ENCODE measurements around the gene NAV1. TPM values are rescaled to one million over a fixed set of nuclear protein-coding genes. Genes with fewer than 3 reads are reported as not detected.

The NAV1 gene
- total RNA-seq, 1 experiment from 2014 or later, result 51.0 TPM

- Mint-ChIP-seq H3K4me1 (peaks cover 15% of the 10 kb centered on the region), H3K9me3 (no peaks in the 10 kb centered on the region), H3K27ac (no peak overlapping the region), H3K27me3 (ENCODE audit: low read depth) (peaks cover 4% of the 10 kb centered on the region; the same call in 1 of the 2 replicates), H3K4me3 (no peak overlapping the region), H3K36me3 (no peaks in the 10 kb centered on the region)
- ATAC-seq, result no peak
- CTCF ChIA-PET, result interaction anchor here (0.5 to 1.4 kb wide), 4 partner anchors 11 to 209 kb away, joined by 3 to 4 read pairs (median 4); no protein-coding TSS in a partner anchor
- POLR2A ChIA-PET, result no interaction called here
- no peak for TF ChIP-seq USF2 (CRISPR knock-in tag; IDR thresholded peaks at IDR 0.05)
- no peak for TF ChIP-seq GABPB1 (CRISPR knock-in tag; IDR thresholded peaks at IDR 0.05)
- no peak for TF ChIP-seq ATF1 (CRISPR knock-in tag; IDR thresholded peaks at IDR 0.05)
- no peak for TF ChIP-seq GTF2I (CRISPR knock-in tag; conservative IDR thresholded peaks at IDR 0.05)
- TF ChIP-seq ZNF281 (CRISPR knock-in tag; IDR thresholded peaks at IDR 0.05), result no peak
- no peak for TF ChIP-seq IRF1 (CRISPR knock-in tag; IDR thresholded peaks at IDR 0.05)
- no peak for TF ChIP-seq ZMAT4 (CRISPR knock-in tag; IDR thresholded peaks at IDR 0.05)
- no peak for TF ChIP-seq TP53 (CRISPR knock-in tag; IDR thresholded peaks at IDR 0.05)
- TF ChIP-seq ERG (CRISPR knock-in tag; IDR thresholded peaks at IDR 0.05), result no peak
- TF ChIP-seq GRHL2 (CRISPR knock-in tag; IDR thresholded peaks at IDR 0.05; ENCODE audit: insufficient replicate concordance, severe bottlenecking), result no peak
- no peak for TF ChIP-seq NR3C1 (CRISPR knock-in tag; conservative IDR thresholded peaks at IDR 0.05; ENCODE audit: low read depth)
- no peak for TF ChIP-seq ATF3 (CRISPR knock-in tag; conservative IDR thresholded peaks at IDR 0.05)
- TF ChIP-seq CBFB (CRISPR knock-in tag; IDR thresholded peaks at IDR 0.05; ENCODE audit: low read depth), result no peak
- TF ChIP-seq ZNF219 (CRISPR knock-in tag; IDR thresholded peaks at IDR 0.05; ENCODE audit: borderline replicate concordance), result no peak
- no peak for TF ChIP-seq JUN (CRISPR knock-in tag; IDR thresholded peaks at IDR 0.05)
- no peak for TF ChIP-seq PRDM15 (CRISPR knock-in tag; IDR thresholded peaks at IDR 0.05)
- no peak for DNase-seq (ENCODE audit: low spot score)
Observed at GRCh38 chr1:201584471-201585092, 45.7 kb downstream of the NAV1 start.
